ENCODE measurements around the gene CAMK4. TPM values are rescaled to one million over a fixed set of nuclear protein-coding genes. Genes with fewer than 3 reads are reported as not detected.

The CAMK4 gene
- total and polyA plus RNA-seq, 9 of the 15 experiments (the other 6 are each of a cell fraction or from before 2014, with no cell fraction given): 0.35 TPM; not detected in 8

DNA sequence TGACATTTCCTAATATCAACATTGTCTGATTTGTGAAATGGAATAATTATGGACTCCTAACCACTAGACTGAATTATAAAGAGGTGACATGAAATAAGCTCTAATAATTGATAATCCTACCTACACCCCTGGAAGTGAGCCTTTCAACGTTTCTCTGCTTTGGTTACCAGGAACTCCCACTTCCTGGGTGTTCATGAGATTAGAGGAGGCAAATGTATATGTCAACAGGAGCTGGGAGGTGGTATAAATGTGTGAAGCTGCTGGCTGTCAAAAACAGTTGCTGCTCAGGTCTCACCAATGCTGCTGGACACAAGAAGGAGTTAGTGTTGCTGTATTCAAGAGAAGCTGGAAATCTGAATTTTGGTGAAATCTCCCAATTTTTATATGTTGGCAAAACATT is 96.8 kb downstream of the CAMK4 start (continued):
- no peak for TF ChIP-seq MEF2D (tag; conservative IDR thresholded peaks at IDR 0.05; ENCODE audit: low read depth)

DNA sequence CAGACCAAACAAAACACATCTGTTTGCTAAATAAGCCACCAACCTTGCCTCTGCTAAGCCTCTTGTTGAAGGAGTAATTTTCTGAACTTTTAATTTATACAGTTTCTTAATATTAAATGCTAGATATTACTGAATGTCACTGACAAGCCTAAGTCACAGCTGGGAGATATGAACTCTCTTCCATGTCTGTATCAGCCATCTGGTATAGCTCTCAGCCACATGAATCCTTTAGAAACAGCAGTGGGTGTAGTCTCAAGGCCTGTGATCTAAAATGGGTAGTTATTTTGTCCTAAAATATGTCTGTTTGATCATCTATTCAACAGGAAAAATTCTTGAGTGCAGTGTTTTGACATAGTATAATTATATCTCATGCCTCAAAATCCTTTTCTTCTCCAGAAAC is 97.2 kb downstream of the CAMK4 start:
- H4K20me1 ChIP-seq (replicated peaks; ENCODE audit: control insufficient read depth, insufficient read depth, low read length): no peaks in the 10 kb centered on the region
- no peak overlapping the region for H3K4me3 ChIP-seq
- ATAC-seq: no peak
- H3K27ac ChIP-seq (ENCODE audit: extremely low read depth, low read depth, low read length): no peak overlapping the region
- no peak overlapping the region for H3K9ac ChIP-seq (ENCODE audit: insufficient read depth in 1 of 2, low read depth in 2 of 2, low read length in 2 of 2)
- no peaks in the 10 kb centered on the region for H3K9me3 ChIP-seq (replicated peaks; ENCODE audit: control insufficient read depth, insufficient read depth, low read depth, low read length)
- no peaks in the 10 kb centered on the region for H3K79me2 ChIP-seq (ENCODE audit: control insufficient read depth, insufficient read depth, low read length)
- no peaks in the 10 kb centered on the region for H3K9me1 ChIP-seq (ENCODE audit: control insufficient read depth, insufficient read depth, low read length)
- no peak overlapping the region for H3K4me2 ChIP-seq (ENCODE audit: insufficient read depth, low read length)
- H3K4me1 ChIP-seq (replicated peaks in 1 of 2; ENCODE audit: control insufficient read depth in 2 of 2, insufficient read depth in 2 of 2, low read length in 2 of 2): no peaks in the 10 kb centered on the region
- TF ChIP-seq TCF15 (CRISPR knock-in tag; IDR thresholded peaks at IDR 0.05): no peak
- TF ChIP-seq LEF1 (IDR thresholded peaks at IDR 0.05): no peak
- no peak for TF ChIP-seq PTRF (tag; IDR thresholded peaks at IDR 0.05)
- no peak for TF ChIP-seq MYNN (IDR thresholded peaks at IDR 0.05)
- TF ChIP-seq MYNN (CRISPR knock-in tag; IDR thresholded peaks at IDR 0.05): no peak
- no peak for TF ChIP-seq SAP30 (IDR thresholded peaks at IDR 0.05; ENCODE audit: borderline replicate concordance, insufficient read depth, low read depth, low read length, poor library complexity, severe bottlenecking)
- TF ChIP-seq, protein P1, sequence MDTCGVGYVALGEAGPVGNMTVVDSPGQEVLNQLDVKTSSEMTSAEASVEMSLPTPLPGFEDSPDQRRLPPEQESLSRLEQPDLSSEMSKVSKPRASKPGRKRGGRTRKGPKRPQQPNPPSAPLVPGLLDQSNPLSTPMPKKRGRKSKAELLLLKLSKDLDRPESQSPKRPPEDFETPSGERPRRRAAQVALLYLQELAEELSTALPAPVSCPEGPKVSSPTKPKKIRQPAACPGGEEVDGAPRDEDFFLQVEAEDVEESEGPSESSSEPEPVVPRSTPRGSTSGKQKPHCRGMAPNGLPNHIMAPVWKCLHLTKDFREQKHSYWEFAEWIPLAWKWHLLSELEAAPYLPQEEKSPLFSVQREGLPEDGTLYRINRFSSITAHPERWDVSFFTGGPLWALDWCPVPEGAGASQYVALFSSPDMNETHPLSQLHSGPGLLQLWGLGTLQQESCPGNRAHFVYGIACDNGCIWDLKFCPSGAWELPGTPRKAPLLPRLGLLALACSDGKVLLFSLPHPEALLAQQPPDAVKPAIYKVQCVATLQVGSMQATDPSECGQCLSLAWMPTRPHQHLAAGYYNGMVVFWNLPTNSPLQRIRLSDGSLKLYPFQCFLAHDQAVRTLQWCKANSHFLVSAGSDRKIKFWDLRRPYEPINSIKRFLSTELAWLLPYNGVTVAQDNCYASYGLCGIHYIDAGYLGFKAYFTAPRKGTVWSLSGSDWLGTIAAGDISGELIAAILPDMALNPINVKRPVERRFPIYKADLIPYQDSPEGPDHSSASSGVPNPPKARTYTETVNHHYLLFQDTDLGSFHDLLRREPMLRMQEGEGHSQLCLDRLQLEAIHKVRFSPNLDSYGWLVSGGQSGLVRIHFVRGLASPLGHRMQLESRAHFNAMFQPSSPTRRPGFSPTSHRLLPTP (IDR thresholded peaks at IDR 0.05; ENCODE audit: borderline replicate concordance, extremely low read depth, insufficient read length): no peak
- no peak for DNase-seq (ENCODE audit: extremely low read depth in 1 of 4, low spot score in 3 of 4)
- H3K36me3 ChIP-seq (ENCODE audit: control insufficient read depth, insufficient read depth, low read length): no peaks in the 10 kb centered on the region
- POLR2A ChIA-PET: interaction anchor here (0.8 kb wide), 2 partner anchors 8 to 833 kb away, joined by 3 read pairs; no protein-coding TSS in a partner anchor
- H3K27me3 ChIP-seq (ENCODE audit: control insufficient read depth in 2 of 2, insufficient read depth in 2 of 2, low read length in 2 of 2): no peaks in the 10 kb centered on the region
- FAIRE-seq: no peak
- no TSS peak for BruUV-seq (replicated peaks)
- no peak overlapping the region for H2AFZ ChIP-seq (ENCODE audit: low read depth, low read length)
- in situ Hi-C loops (cut with MboI) (no loop called here), intact Hi-C loops (cut with micrococcal nuclease) (no loop called here)
- CTCF ChIA-PET (ENCODE audit: low intra/inter-chr PET ratio): no interaction called here
